ENCODE data around the gene UFSP2. TPM values are rescaled to one million over a fixed set of nuclear protein-coding genes. Genes with fewer than 3 reads are reported as not detected.

UFSP2 gene
- total and polyA plus RNA-seq, 8 donors: 10.1 to 23.4 (median 19.3) TPM

DNA sequence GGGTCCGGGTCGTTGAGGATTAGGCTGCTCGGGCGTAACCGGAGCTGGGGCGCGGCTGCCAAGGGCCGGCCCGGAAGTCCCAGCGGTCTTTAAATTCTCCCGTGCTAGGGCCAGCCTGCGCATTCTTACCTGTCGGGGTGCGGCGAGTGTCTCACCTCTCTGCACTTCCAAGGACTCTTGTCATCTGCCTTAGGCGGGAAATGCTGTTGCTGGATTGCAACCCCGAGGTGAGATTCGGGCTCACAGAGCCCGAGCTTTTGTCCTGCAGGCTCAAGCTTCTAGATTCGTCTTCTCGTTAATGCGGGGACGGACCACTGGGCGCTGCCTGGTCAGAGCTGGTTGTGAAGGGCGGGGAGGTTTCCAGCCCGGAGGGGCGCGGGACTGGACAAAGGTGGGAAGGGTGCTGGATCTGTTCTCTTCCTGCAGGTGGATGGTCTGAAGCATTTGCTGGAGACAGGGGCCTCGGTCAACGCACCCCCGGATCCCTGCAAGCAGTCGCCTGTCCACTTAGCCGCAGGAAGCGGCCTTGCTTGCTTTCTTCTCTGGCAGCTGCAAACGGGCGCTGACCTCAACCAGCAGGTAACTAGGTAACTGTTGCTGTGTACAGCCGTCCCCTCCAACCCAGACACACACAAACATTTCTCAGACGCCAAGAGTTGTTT lies 28.9 kb downstream of the UFSP2 start, which contains the start of gene ANKRD37:
ANKRD37 (plus strand) TSS at position 118 of the 662 bp plus-strand sequence; CDS start at position 201, 83 bp downstream.
- peak; percentile 59 to 68 (median 64) for ATAC-seq
- Histone ChIP-seq H3K4me3 (peak within 1 kb of the TSS; percentile 36 to 71 (median 62)), H3K9me3 (no peaks in the 10 kb centered on the region), H3K36me3 (no peaks in the 10 kb centered on the region), H3K27ac (peak within 1 kb of the TSS; percentile 97 to 100 (median 100)), H3K4me1 (peaks cover 0 to 7% (median 6%) of the 10 kb centered on the region in 3 donors), H3K27me3 (no peaks in the 10 kb centered on the region)
- FAIRE-seq: no peak
- intact Hi-C loops (cut with DNase I): no loop called here
- TF ChIP-seq, protein P1, sequence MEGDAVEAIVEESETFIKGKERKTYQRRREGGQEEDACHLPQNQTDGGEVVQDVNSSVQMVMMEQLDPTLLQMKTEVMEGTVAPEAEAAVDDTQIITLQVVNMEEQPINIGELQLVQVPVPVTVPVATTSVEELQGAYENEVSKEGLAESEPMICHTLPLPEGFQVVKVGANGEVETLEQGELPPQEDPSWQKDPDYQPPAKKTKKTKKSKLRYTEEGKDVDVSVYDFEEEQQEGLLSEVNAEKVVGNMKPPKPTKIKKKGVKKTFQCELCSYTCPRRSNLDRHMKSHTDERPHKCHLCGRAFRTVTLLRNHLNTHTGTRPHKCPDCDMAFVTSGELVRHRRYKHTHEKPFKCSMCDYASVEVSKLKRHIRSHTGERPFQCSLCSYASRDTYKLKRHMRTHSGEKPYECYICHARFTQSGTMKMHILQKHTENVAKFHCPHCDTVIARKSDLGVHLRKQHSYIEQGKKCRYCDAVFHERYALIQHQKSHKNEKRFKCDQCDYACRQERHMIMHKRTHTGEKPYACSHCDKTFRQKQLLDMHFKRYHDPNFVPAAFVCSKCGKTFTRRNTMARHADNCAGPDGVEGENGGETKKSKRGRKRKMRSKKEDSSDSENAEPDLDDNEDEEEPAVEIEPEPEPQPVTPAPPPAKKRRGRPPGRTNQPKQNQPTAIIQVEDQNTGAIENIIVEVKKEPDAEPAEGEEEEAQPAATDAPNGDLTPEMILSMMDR (IDR thresholded peaks at IDR 0.05): no peak
- WGBS, 2 donors: 1 to 2% methylated on average over 37 to 38 of the region's 38 CpGs
- DNase-seq: peak; percentile 79 to 93 (median 86)

DNA sequence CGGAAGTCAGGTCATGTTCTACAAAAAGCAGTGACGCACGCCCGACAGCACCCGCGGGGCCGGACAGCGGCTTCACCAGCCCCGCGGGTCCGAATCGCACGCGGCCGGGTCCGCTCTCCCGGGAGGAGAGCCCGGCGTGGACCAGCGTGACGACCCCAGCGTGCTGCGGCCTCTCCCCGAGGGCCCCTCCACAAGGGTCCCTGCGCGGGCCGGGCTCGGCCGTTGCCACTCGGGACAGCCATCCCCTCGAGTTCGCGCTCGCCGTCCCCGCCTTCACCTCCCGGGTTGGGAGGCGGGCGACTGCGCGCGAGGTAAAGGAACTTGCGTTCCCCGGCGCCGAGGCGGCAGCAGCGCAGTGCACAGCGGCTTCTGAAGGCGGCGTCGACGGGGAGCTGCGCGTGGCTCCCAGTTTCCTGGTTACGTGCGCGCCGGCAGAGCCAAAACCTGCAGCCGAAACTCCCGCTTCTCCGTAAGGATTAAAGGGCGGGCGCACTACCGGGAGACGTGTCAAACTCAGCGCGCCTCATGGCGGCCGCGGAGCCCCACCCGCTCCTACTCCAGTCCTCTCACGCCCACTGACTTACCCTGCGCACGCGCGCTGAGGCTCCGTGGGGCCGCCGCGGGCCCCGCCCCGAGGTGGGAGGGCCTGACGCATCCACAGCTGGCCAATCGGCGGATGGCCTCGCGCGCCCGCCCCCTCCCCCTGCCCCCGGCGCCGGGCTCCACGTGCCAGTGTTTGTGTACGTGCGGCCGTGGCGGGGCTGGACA lies 29.6 kb downstream of the UFSP2 start:
- Histone ChIP-seq H3K36me3 (no peaks in the 10 kb centered on the region), H3K27me3 (no peaks in the 10 kb centered on the region), H3K27ac (peak overlapping the region; percentile 97 to 100 (median 100)), H3K9me3 (no peaks in the 10 kb centered on the region), H3K4me3 (peak overlapping the region; percentile 36 to 71 (median 62)), H3K4me1 (peaks cover 0 to 7% (median 6%) of the 10 kb centered on the region in 3 donors)
- FAIRE-seq (no peak), ATAC-seq (peak; percentile 83 to 91 (median 87)), DNase-seq (peak; percentile 96 to 100 (median 99))
- WGBS, 2 donors: 0 to 1% methylated on average over 83 to 98 of the region's 98 CpGs
- intact Hi-C loops (cut with DNase I): no loop called here
- TF ChIP-seq, protein P1 (IDR thresholded peaks at IDR 0.05): no peak

DNA sequence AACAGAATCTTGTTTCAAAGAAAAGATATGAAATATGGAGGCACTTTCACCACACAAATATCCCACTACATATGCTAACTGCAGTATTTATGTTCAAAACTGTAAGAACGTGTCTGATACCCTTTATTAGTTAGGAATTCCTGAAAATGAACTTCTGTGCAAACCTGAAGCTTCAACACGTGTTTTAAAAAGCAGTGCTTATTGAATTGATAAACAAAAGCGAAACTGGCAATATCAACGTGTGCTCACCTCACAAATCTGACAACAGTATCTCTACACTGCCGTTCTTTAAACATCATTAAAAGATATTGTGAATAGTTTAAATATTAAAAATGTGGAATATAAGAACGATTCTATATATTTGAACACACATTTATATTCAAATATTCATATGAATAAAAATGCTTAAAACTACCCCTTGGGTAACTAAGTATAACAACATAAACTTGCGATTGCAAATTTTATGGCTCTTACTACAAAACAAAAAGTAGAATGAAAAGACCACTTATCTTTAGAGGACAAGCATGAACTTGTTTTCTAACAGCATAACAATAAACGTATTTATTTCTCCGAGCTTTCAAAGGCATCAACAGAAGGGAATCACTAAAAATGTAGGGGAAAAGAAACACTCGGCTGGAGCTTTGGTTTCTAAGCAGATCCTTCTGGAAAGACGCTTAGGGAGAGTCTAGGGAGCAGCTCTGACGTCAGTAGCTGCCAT lies 30.4 kb downstream of the UFSP2 start, which contains the start of gene LRP2BP:
LRP2BP (minus strand) TSS at position 687 of the 718 bp plus-strand sequence. CDS start 17,738 bp downstream, outside the sequence.
- Histone ChIP-seq H3K9me3 (no peaks in the 10 kb centered on the region), H3K4me1 (peaks cover 0 to 6% (median 0%) of the 10 kb centered on the region in 3 donors), H3K27ac (peak within 1 kb of the TSS; percentile 97 to 100 (median 100)), H3K4me3 (peak within 1 kb of the TSS; percentile 36 to 71 (median 62)), H3K36me3 (no peaks in the 10 kb centered on the region), H3K27me3 (no peaks in the 10 kb centered on the region)
- 0% methylated on average over 12 of the region's 12 CpGs for WGBS, 2 donors
- peak; percentile 66 for FAIRE-seq
- TF ChIP-seq, protein P1 (IDR thresholded peaks at IDR 0.05): no peak
- no peak for DNase-seq
- intact Hi-C loops (cut with DNase I): no loop called here
- ATAC-seq: no peak

- TF ChIP-seq, protein P1 (IDR thresholded peaks at IDR 0.05): no peak
- no peaks in the 10 kb centered on the region for H3K27me3 ChIP-seq
- H3K9me3 ChIP-seq: no peaks in the 10 kb centered on the region
- intact Hi-C loops (cut with DNase I): no loop called here
- DNase-seq (no peak), ATAC-seq (no peak), FAIRE-seq (no peak)
- H3K36me3 ChIP-seq: no peaks in the 10 kb centered on the region
- H3K4me1 ChIP-seq: peaks cover 0 to 5% (median 0%) of the 10 kb centered on the region in 3 donors
- H3K27ac ChIP-seq: peak overlapping the region; percentile 97 to 100 (median 100)
- WGBS, 2 donors: 27 to 54% methylated on average over 12 of the region's 12 CpGs
- H3K4me3 ChIP-seq: peak overlapping the region; percentile 36 to 71 (median 62)
These were observed 31.1 kb downstream of the UFSP2 start for GRCh38 chr4:185394568-185395237.
